D721Med (cell line): ENCODE measurements around the gene NKAIN2.

ENCODE experiments used
- DNase-seq: peaks from one replicate; pipeline ENCODE4 v3.0.0; 2011; ENCODE audit warnings: low spot score; ENCODE audit not compliant: insufficient read length
- FAIRE-seq: peaks from 2 replicates; lab custom pipeline; 2011; peaks lifted over from hg19 to GRCh38; lab: Jason Lieb, UNC
- CTCF ChIP-seq: IDR thresholded peaks from 2 replicates; pipeline ENCODE4 v1.5.1; 2012; ENCODE audit warnings: mild to moderate bottlenecking, control low read depth; ENCODE audit not compliant: insufficient read depth; ENCODE audit errors: missing control alignments

NKAIN2 gene

DNA sequence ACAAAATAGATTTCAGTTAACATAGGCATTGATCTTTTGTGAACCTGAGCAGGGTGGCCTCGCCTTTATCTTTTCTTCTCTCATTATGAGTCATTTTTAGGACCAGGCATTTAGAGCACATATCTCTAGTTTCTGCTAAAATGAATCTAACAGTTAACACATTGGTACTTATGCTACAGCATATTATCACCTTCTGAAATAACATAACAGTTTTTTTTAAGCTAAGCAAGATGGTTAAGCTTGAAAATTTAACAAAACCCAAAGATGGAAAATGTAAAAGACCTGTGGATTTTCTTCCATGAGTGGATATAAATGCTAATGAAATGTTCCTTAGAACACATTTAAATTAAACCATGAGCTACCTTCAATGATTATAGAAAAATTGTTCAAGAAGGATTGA lies 671.5 kb downstream of the NKAIN2 start:
- TF ChIP-seq CTCF: no peak
- FAIRE-seq (peak; percentile 46), DNase-seq (no peak)

DNA sequence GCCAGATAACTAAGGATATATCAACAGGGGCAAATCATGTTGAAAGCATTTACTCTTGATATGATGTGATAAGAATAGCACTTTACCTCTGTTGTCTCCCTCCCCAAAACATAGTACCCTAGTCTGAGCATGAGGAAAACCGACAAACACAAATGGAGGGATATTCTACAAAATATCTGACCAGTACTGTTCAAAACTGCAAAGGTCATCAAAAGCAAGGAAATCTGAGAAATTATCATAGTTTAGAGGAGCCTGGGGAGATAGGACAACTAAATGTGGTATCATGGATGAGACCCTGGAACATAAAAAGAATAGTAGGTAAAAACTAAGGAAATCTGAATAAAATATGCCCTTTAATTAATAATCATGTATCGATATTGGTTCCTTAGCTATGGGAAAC lies 675.2 kb downstream of the NKAIN2 start:
- no peak for TF ChIP-seq CTCF
- no peak for FAIRE-seq
- no peak for DNase-seq

- TF ChIP-seq CTCF: no peak
- no peak for DNase-seq
- no peak for FAIRE-seq
Observed at GRCh38 chr6:124479991-124480430, 676.3 kb downstream of the NKAIN2 start.

- DNase-seq (no peak), FAIRE-seq (no peak)
- TF ChIP-seq CTCF: no peak
Observed at GRCh38 chr6:124482071-124482491, 678.4 kb downstream of the NKAIN2 start.

DNA sequence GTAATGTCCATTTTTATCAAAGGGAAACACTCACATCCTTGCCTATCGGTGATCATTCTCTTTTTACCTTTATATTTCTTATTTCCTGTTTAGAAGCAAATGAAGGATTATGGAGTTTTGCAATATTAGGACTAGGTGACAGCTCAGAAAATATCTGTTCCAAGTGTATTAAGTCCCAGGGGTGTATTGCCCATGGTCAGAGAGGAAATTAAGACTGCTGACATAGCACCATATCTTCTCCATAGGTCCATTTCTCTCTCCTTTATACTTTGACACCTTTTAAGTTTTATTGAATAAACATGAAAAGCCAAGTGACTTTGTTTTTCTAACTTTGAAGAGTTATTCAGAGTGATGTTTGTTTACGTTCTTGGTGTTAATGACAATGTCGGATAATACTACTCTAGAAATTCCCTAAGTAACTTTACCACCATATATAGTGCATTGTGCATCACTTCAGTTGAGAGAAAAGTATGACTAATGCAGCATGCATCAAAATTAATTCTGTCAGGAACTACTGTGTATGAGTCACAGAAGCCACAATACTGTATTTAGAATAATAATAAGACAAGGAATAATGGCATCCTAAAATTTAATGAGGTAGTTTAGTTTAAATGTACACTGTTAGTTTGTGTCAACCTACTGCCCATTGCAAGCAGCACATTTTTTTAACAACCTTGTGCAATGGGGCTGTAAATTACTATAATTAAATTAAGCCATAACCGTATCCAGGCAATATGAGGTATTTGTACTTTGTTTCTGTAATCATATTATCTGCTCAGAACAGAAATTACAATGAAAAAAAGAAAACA lies 684.2 kb downstream of the NKAIN2 start:
- FAIRE-seq: no peak
- no peak for TF ChIP-seq CTCF
- no peak for DNase-seq

DNA sequence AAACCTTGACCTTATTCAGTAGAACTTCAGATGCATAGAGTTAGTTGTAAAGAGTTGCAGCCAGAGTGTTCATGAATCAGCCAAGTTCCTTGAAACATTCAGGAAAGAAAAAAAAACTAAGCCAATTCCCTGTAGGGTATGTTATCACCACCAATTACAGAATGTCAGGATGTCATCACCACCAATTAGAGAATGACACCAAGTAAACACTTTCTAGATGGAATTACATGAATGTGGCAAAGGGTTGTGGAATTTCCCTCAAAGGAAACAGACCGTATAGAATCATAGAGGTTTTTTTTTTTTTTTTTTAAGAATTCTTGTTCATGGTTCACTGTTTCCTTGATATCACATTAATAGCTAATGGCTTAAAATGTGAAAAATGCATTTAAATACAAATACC lies 686.5 kb downstream of the NKAIN2 start:
- no peak for FAIRE-seq
- no peak for DNase-seq
- no peak for TF ChIP-seq CTCF

DNA sequence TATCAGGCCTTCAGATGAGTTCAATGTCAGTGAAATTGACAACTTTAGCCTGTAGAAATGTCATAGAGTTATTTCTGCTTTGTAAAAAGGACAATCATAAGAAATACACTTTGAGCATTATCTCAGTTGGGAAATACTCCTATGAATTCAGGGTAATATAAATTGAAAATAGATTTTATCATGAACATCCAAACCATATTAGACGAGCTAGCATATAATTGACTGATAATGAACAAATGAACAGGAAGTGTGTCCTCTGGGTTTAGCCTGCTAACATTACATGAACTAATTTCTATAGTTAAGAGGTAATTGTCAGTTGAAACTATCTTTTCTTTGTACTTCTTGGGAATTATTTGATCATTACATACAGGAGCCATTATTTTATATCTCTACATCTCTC lies 689.6 kb downstream of the NKAIN2 start:
- DNase-seq (no peak), FAIRE-seq (no peak)
- no peak for TF ChIP-seq CTCF
